ENCODE data around the gene APH1A. TPM values are rescaled to one million over a fixed set of nuclear protein-coding genes. Genes with fewer than 3 reads are reported as not detected.
"Not testable (repeated sequence)": the region's sequence is repeated elsewhere in the genome, so short reads cannot be mapped to it uniquely, and the experiment has no call there.

The APH1A gene
- total RNA-seq, 2 experiments from 2014 or later: 142 to 144 TPM

DNA sequence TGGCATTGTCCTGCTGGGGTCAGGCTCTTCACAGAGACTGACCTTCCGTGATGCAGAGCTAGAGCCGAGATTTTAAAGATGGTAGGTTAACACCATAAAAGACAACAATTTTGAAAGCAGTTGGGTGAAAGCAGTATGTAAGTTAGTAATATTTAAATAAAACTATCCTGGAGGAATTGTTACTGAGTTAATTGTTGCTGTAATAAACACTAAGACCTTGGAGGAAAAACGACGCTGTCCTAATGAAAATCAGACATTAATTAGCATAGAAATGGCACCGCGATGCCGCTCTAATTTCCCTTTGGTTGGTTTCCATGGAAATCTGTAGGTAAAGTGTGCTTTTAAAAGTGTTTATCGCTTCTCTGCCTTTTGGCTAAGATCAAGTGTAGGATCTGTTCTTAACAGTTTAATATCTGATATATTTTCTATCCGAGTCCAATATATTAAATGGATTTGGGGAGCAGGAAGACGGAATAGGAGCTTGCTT lies 32.2 kb downstream of the APH1A start:
- Mint-ChIP-seq H3K4me1 (peaks cover 21% of the 10 kb centered on the region), H3K9me3 (no peaks in the 10 kb centered on the region), H3K4me3 (no peak overlapping the region), H3K36me3 (ENCODE audit: low read depth) (peaks cover 17% of the 10 kb centered on the region), H3K27me3 (no peaks in the 10 kb centered on the region), H3K27ac (no peak overlapping the region)
- CTCF ChIA-PET: interaction anchor here (0.6 to 1.7 kb wide), 2 partner anchors 127 to 335 kb away, joined by 3 to 5 read pairs; partner anchors contain the start of gene RPRD2
- no peak for DNase-seq
- POLR2A ChIA-PET: interaction anchor here (0.5 to 4.5 kb wide), 12 partner anchors 18 to 349 kb away, joined by 3 to 50 read pairs (median 4); partner anchors contain the start of genes APH1A, CA14 and RPRD2

DNA sequence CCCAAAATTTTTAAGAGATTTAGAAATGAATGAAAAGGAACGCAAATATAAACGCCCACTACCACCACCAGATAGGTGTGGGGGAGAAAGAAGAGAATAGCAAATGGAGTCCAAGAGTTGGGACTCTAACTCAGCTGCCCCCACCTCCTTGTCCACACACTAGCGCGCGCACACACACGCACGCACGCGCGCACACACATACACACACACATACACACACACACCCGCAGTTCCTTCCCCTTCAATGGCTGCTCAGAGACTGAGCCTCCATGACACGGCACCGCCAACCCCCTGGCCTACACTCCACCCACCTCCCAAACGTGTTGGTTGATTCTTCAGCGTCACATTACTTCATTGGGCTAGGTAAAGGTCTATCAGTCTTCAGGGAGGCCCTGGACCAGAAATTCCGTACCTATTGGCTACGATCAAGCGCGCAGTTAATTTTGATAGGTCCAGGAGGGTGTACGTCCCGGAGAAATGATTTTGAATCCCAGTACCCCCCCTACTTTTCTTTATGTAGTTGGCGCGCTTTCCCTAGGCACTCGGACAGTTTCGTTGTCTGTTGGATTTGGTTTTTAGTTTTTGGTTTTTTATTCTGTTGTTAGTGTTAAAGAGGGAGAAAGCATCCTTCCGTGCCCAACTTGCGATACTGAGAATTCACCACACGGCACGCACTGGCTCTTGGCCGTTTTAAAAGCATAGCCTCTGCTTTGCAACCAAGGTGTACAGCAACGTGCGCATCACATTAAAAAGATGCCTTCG lies 32.8 kb downstream of the APH1A start, which contains the start of gene ANP32E:
ANP32E (minus strand) TSS at position 261 of the 762 bp plus-strand sequence. CDS start 326 bp downstream, outside the sequence.
- peaks cover 17% of the 10 kb centered on the region for H3K36me3 Mint-ChIP-seq (ENCODE audit: low read depth)
- no peak within 1 kb of the TSS for H3K4me3 Mint-ChIP-seq
- peak; percentile 96 for DNase-seq
- no peak within 1 kb of the TSS for H3K27ac Mint-ChIP-seq
- peaks cover 22% of the 10 kb centered on the region for H3K4me1 Mint-ChIP-seq
- CTCF ChIA-PET: interaction anchor here (0.5 to 1.7 kb wide), 4 partner anchors 49 to 348 kb away, joined by 3 to 5 read pairs (median 4); partner anchors contain the start of gene RPRD2
- H3K27me3 Mint-ChIP-seq: no peaks in the 10 kb centered on the region
- POLR2A ChIA-PET: interaction anchor here (0.6 to 4.7 kb wide), 27 partner anchors 10 to 461 kb away, joined by 3 to 70 read pairs (median 4); partner anchors contain the start of genes APH1A, CA14, CIART and ENSA
- H3K9me3 Mint-ChIP-seq: no peaks in the 10 kb centered on the region

DNA sequence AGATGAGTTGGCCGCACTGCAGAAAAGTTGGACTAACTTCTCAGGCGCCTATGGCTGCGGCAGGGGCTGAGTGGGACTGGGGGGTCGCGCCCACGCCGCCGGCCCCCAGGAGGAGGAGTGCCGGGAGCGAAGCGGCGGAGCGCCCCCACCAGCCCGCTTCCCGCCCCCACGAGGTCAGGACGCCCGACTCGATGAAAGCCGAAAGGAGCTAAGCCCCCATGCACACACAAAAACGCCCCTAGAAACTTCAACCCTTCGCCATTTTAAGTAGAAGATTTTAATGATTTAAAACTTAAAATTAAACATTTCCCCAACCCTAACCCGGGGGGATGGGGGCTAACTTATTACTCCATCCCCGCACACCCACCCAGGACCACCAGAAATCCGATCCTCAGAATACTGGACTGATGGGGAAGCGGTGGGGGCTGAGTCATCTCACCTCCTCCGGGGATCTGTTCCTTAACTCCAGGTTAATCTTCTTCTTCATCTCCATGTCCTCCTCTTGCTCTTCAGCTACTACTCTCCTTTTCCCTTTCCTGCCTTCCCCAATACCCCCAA lies 33.4 kb downstream of the APH1A start:
- no peak overlapping the region for H3K4me3 Mint-ChIP-seq
- H3K27me3 Mint-ChIP-seq: no peaks in the 10 kb centered on the region
- no peaks in the 10 kb centered on the region for H3K9me3 Mint-ChIP-seq
- H3K4me1 Mint-ChIP-seq: peaks cover 24% of the 10 kb centered on the region
- peaks cover 21% of the 10 kb centered on the region for H3K36me3 Mint-ChIP-seq (ENCODE audit: low read depth)
- H3K27ac Mint-ChIP-seq: no peak overlapping the region
- ChIA-PET POLR2A (interaction anchor here (0.6 to 4.7 kb wide), 24 partner anchors 10 to 462 kb away, joined by 3 to 70 read pairs (median 4); partner anchors contain the start of genes APH1A, CA14, CIART and ENSA), CTCF (interaction anchor here (0.5 to 1.7 kb wide), 4 partner anchors 48 to 347 kb away, joined by 3 to 5 read pairs (median 4); partner anchors contain the start of gene RPRD2)
- peak; percentile 41 for DNase-seq

DNA sequence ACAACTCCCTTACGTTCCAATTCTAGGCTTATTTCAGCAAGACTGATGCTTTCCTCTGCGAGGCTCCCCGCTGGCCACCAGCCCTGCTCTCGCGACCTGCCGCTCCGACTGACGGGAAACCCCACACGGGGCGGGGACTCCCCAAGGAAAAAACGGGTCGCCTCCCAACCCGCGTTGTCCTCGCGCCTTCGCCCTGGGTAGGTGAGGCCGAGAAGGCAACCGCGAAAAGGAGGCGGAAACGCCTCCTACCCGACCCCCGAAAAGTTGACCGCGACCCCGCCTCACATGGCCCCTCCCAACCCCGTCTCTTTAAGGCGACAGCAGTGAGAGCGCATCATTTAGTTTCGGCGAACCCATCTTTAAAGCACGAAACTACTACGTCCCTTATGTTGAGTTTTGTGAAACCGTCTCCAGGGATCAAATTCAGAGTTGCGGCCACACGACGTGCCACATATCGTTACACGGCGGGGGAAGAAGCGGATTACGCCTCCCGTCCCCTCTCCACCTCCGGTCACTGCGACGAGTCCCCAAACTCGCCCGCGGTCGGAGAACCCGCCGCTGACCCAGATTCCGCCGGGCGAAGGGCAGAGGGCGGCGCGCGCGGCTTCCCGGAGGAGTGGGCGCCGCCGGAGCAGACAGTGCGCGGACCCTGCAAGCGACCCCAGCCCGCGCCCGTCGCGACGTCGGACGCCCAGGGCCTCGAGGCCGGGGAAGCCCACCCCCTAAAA lies 34.1 kb downstream of the APH1A start:
- CTCF ChIA-PET: interaction anchor here (0.8 to 2.6 kb wide), 4 partner anchors 10 to 347 kb away, joined by 3 to 8 read pairs (median 6); a partner anchor contains a TSS
- peak; percentile 93 for DNase-seq
- no peaks in the 10 kb centered on the region for H3K9me3 Mint-ChIP-seq
- peaks cover 25% of the 10 kb centered on the region for H3K36me3 Mint-ChIP-seq (ENCODE audit: low read depth)
- H3K27me3 Mint-ChIP-seq: no peaks in the 10 kb centered on the region
- H3K4me3 Mint-ChIP-seq: no peak overlapping the region
- POLR2A ChIA-PET: interaction anchor here (0.6 to 4.7 kb wide), 29 partner anchors 10 to 739 kb away, joined by 3 to 70 read pairs (median 5); partner anchors contain the start of genes APH1A, FALEC, GOLPH3L and PLEKHO1
- H3K4me1 Mint-ChIP-seq: peaks cover 26% of the 10 kb centered on the region
- H3K27ac Mint-ChIP-seq: no peak overlapping the region

DNA sequence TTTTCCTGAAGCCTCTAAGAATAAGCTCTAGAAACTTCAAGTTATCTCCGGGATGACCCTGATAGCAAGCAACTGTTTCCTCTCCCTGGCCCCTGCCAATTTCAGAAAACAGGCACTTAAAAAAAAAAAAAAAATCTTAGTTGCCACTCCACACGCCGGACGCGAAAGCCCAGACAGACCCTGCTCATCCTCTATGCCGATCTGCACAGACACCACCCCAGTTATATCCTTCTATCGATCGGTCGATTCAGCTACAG lies 34.6 kb downstream of the APH1A start:
- no peak for DNase-seq
- H3K27ac Mint-ChIP-seq: no peak overlapping the region
- H3K4me3 Mint-ChIP-seq: no peak overlapping the region
- POLR2A ChIA-PET: interaction anchor here (0.6 to 4.7 kb wide), 27 partner anchors 9 to 740 kb away, joined by 3 to 70 read pairs (median 6); partner anchors contain the start of genes APH1A, ENSA, FALEC and PLEKHO1
- H3K4me1 Mint-ChIP-seq: peaks cover 26% of the 10 kb centered on the region
- CTCF ChIA-PET: interaction anchor here (0.7 to 2.6 kb wide), 8 partner anchors 10 to 161 kb away, joined by 3 to 9 read pairs (median 4); no protein-coding TSS in a partner anchor
- H3K9me3 Mint-ChIP-seq: no peaks in the 10 kb centered on the region
- H3K36me3 Mint-ChIP-seq (ENCODE audit: low read depth): peaks cover 25% of the 10 kb centered on the region
- H3K27me3 Mint-ChIP-seq: no peaks in the 10 kb centered on the region

DNA sequence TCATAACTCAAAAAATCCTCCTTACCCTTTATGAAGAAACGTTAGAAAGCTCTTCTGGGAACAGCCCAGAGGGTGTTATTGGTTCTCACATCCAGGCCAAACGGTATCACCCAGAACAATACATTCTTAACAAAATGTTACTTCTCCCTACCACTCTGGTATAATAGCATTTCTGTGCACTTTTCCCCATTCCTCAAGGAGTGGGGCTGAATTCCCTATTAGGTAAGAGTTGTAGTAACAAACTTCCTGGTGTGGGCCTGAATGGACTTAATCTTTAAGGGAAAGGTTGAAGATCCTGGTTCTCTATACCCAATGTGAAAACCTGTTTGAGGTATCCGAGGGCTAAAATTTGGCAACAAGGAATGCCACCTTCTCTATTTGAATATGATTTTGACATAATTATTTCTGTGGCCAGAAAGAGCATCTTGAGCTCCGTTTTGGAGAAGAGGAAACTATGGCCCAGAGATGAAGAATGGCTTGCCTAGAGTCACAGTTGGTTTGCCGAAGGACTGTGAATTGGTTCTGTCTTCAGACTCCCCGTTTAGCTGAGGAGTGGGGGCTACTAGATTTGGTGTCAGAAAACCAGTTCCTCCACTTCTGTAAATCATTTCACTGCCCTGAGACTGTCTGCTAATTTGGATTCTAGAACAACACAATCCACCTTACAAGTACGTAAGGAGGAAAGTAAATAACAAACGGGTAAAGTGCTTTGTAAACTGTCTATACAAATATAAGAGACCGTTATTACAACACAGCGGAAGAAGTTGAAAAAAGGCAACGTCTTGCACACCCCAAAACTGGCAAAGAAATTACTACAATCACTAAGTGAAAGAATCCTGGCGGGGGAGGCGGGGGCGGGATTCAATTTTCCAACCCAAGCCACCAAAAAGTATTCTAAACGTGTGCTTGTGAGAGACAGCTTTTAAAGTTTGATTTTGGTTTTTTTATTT lies 35.2 kb downstream of the APH1A start:
- Mint-ChIP-seq H3K27me3 (no peaks in the 10 kb centered on the region), H3K4me3 (no peak overlapping the region), H3K4me1 (peaks cover 29% of the 10 kb centered on the region), H3K9me3 (no peaks in the 10 kb centered on the region), H3K36me3 (ENCODE audit: low read depth) (peaks cover 29% of the 10 kb centered on the region), H3K27ac (no peak overlapping the region)
- CTCF ChIA-PET: interaction anchor here (0.6 to 2.6 kb wide), 12 partner anchors 9 to 326 kb away, joined by 3 to 9 read pairs (median 4); no protein-coding TSS in a partner anchor
- peak; percentile 42 for DNase-seq
- POLR2A ChIA-PET: interaction anchor here (0.7 to 4.7 kb wide), 27 partner anchors 9 to 740 kb away, joined by 3 to 70 read pairs (median 6); partner anchors contain the start of genes APH1A, ENSA, FALEC and PLEKHO1

DNA sequence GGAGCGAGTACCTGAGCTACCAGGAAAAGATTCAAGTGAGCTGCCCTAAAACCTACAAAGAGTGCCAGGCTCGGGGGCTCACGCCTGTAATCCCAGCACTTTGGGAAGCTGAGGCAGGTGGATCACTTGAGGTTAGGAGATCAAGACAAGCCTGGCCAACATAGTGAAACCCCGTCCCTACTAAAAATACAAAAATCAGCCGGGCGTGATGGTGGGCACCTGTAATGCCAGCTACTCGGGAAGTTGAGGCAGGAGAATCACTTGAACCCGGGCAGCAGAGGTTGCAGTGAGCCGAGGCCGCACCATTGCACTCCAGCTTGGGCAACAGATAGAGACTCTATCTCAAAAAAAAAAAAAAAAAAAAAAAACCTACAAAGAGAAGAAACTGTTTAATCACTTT lies 35.9 kb downstream of the APH1A start:
- H3K4me1 Mint-ChIP-seq: peaks cover 30% of the 10 kb centered on the region
- H3K36me3 Mint-ChIP-seq (ENCODE audit: low read depth): peaks cover 34% of the 10 kb centered on the region
- H3K4me3 Mint-ChIP-seq, H3K9me3 Mint-ChIP-seq, H3K27me3 Mint-ChIP-seq, H3K27ac Mint-ChIP-seq, DNase-seq: not testable (repeated sequence)
- ChIA-PET CTCF (interaction anchor here (0.6 to 2.6 kb wide), 8 partner anchors 9 to 327 kb away, joined by 4 to 9 read pairs (median 5); no protein-coding TSS in a partner anchor), POLR2A (interaction anchor here (0.8 to 4.7 kb wide), 11 partner anchors 8 to 346 kb away, joined by 3 to 70 read pairs (median 12); partner anchors contain the start of genes APH1A, RPRD2 and VPS45)

DNA sequence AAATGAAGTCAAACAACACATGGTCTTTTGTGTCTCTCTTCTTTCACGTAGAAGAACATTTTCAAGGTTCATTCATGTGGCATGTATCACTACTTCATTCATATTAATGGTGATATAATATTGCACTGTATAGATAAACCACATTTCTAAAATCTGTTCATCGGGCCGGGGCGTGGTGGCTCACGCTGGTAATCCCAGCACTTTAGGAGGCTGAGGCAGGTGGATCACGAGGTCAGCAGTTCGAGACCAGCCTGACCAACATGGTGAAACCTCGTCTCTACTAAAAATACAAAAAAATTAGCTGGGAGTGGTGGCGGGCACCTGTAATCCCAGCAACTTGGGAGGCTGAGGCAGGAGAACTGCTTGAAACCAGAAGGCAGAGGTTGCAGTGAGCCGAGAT lies 40.6 kb downstream of the APH1A start:
- H3K4me3 Mint-ChIP-seq, DNase-seq, H3K9me3 Mint-ChIP-seq, H3K27me3 Mint-ChIP-seq, H3K27ac Mint-ChIP-seq, CTCF ChIA-PET: not testable (repeated sequence)
- Mint-ChIP-seq H3K4me1 (peaks cover 40% of the 10 kb centered on the region), H3K36me3 (ENCODE audit: low read depth) (peaks cover 60% of the 10 kb centered on the region)
- POLR2A ChIA-PET: interaction anchor here (1.3 kb wide), 1 partner anchor 27 kb away, joined by 4 read pairs; no protein-coding TSS in a partner anchor

DNA sequence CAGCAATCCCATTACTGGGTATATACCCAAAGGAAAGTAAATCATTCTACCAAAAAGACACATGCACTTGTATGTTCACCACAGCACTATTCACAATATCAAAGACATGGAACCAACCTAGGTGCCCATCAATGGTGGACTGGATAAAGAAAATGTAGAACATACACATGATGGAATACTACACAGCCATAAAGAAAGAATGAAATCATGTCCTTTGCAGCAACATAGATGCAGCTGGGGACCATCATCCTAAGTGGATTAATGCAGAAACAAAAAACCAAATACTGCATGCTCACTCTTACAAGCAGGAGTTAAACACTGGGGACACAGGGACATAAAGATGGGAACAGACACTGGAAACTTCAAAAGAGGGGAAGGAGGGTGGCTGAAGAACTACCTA lies 41.6 kb downstream of the APH1A start:
- ChIA-PET CTCF (no interaction called here), POLR2A (no interaction called here)
- H3K27me3 Mint-ChIP-seq: no peaks in the 10 kb centered on the region
- DNase-seq: no peak
- peaks cover 62% of the 10 kb centered on the region for H3K36me3 Mint-ChIP-seq (ENCODE audit: low read depth)
- H3K27ac Mint-ChIP-seq: no peak overlapping the region
- H3K9me3 Mint-ChIP-seq: no peaks in the 10 kb centered on the region
- H3K4me3 Mint-ChIP-seq: no peak overlapping the region
- H3K4me1 Mint-ChIP-seq: peaks cover 33% of the 10 kb centered on the region

DNA sequence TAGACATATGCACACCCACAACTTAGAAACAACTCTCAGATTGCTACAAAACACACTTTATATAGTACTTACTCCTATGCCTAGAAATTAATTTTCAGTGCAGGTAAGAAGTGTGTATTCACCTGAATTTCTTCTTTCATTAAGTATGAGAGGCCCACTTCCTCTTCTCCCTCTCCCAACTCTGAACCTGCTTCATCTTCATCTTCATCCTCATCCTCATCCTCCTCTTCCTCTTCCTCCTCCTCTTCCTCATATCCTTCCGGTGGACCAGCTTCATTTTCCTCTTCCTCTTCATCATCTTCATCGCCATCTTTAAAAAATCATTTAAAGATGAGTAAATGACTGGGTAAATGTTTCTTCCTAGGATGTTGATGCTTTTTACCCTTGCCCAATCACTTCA lies 42.3 kb downstream of the APH1A start:
- Mint-ChIP-seq H3K36me3 (ENCODE audit: low read depth) (peaks cover 65% of the 10 kb centered on the region), H3K27me3 (no peaks in the 10 kb centered on the region), H3K4me1 (peaks cover 32% of the 10 kb centered on the region), H3K27ac (peak overlapping the region; percentile 44), H3K9me3 (no peaks in the 10 kb centered on the region), H3K4me3 (no peak overlapping the region)
- DNase-seq: no peak
- POLR2A ChIA-PET: interaction anchor here (1.8 to 2.9 kb wide), 2 partner anchors 9 to 13 kb away, joined by 7 to 11 read pairs; partner anchors contain the start of gene ANP32E
- CTCF ChIA-PET: no interaction called here

DNA sequence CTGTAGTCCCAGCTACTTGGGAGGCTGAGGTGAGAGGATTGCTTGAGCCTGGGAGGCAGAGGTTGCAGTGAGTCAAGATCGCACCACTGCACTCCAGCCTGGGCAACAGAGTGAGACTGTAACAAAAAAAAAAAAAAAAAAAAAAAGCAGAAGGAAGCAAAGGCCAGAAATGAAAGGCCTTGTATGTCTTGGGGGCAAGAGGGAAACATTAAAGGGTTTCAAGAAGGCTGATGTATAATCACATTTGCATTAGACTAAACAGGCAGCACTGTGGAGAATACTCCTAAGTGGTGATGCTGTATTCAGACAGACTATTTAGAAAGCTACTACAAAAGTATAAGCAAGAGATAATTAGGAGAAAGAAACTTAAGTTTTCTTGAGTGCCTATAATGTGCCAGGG lies 43.3 kb downstream of the APH1A start:
- Mint-ChIP-seq H3K4me3 (no peak overlapping the region), H3K4me1 (peaks cover 32% of the 10 kb centered on the region), H3K27ac (no peak overlapping the region), H3K36me3 (ENCODE audit: low read depth) (peaks cover 68% of the 10 kb centered on the region), H3K27me3 (no peaks in the 10 kb centered on the region), H3K9me3 (no peaks in the 10 kb centered on the region)
- no peak for DNase-seq
- POLR2A ChIA-PET: interaction anchor here (1.7 to 2.9 kb wide), 3 partner anchors 8 to 12 kb away, joined by 7 to 14 read pairs (median 11); partner anchors contain the start of gene ANP32E
- CTCF ChIA-PET: interaction anchor here (1.1 to 1.4 kb wide), 2 partner anchors 38 to 44 kb away, joined by 3 to 6 read pairs; partner anchors contain the start of gene APH1A
